CD14-positive monocyte (primary cell): ENCODE data around the gene CDH5. TPM values are rescaled to one million over a fixed set of nuclear protein-coding genes. Genes with fewer than 3 reads are reported as not detected.

ENCODE experiments used
- DNase-seq, 3 donors: peaks; one replicate each; pipeline ENCODE4 v3.0.0-alpha.2; 2011 to 2022
- H2AFZ ChIP-seq: 2 replicates; pipeline ENCODE4 v1.6.0; 2012; ENCODE audit warnings: mild to moderate bottlenecking, low read depth, low read length, inconsistent platforms; ENCODE audit not compliant: insufficient read depth, poor library complexity, severe bottlenecking
- H3K27ac ChIP-seq, 2 donors: 1 replicate in 1 of 2; 2 replicates in 1 of 2; pipeline ENCODE4 v1.5.1; 2012 to 2013; ENCODE audit warnings: low read length in 2 of 2, control low read depth in 1 of 2, inconsistent platforms in 1 of 2, low read depth in 1 of 2, mild to moderate bottlenecking in 1 of 2
- H3K27me3 ChIP-seq, 2 donors: one replicate each; pipeline versions ENCODE4 v1.6.0 to v1.6.1; 2011 to 2013; ENCODE audit warnings: low read length in 2 of 2; ENCODE audit not compliant: control insufficient read depth in 2 of 2, insufficient read depth in 2 of 2
- H3K36me3 ChIP-seq, 2 donors: replicated peaks in 1 of 2; 1 replicate in 1 of 2; 2 replicates in 1 of 2; pipeline versions ENCODE4 v1.5.1 to v1.6.1; 2012 to 2013; ENCODE audit warnings: low read length in 2 of 2, control low read depth in 1 of 2, inconsistent platforms in 1 of 2, mild to moderate bottlenecking in 1 of 2; ENCODE audit not compliant: insufficient read depth in 2 of 2, control insufficient read depth in 1 of 2
- H3K4me1 ChIP-seq, 2 donors: 1 replicate in 1 of 2; 2 replicates in 1 of 2; pipeline versions ENCODE4 v1.5.1 to v1.6.1; 2012 to 2013; ENCODE audit warnings: low read length in 2 of 2, control low read depth in 1 of 2, inconsistent platforms in 1 of 2, mild to moderate bottlenecking in 1 of 2, moderate library complexity in 1 of 2; ENCODE audit not compliant: insufficient read depth in 2 of 2, control insufficient read depth in 1 of 2
- H3K4me2 ChIP-seq: replicated peaks from 2 replicates; pipeline ENCODE3; 2012; ENCODE audit warnings: low read length, moderate library complexity, mild to moderate bottlenecking; ENCODE audit not compliant: poor library complexity, severe bottlenecking; ENCODE audit errors: extremely low read depth
- H3K4me3 ChIP-seq, 3 experiments: fragments of 200-600 bp in 1 of 3; sonication (generic) in 1 of 3; replicated peaks in 1 of 3; 1 replicate in 2 of 3; 2 replicates in 1 of 3; pipeline ENCODE4 v1.5.1; 2011 to 2013; ENCODE audit warnings: low read length in 3 of 3, mild to moderate bottlenecking in 3 of 3, control low read depth in 2 of 3, low read depth in 2 of 3, inconsistent platforms in 1 of 3, moderate library complexity in 1 of 3
- H3K79me2 ChIP-seq: 2 replicates; pipeline ENCODE4 v1.6.0; 2012; ENCODE audit warnings: mild to moderate bottlenecking, control low read depth, inconsistent platforms, low read length, moderate library complexity; ENCODE audit not compliant: insufficient read depth
- H3K9ac ChIP-seq: 2 replicates; pipeline ENCODE4 v1.6.0; 2017; ENCODE audit warnings: low read length, mild to moderate bottlenecking; ENCODE audit not compliant: insufficient read depth, poor library complexity, severe bottlenecking
- H3K9me3 ChIP-seq, 2 donors: replicated peaks in 1 of 2; 1 replicate in 1 of 2; 2 replicates in 1 of 2; pipeline versions ENCODE4 v1.5.1 to v1.6.1; 2012 to 2013; ENCODE audit warnings: low read length in 2 of 2, control low read depth in 1 of 2; ENCODE audit not compliant: control insufficient read depth in 1 of 2, insufficient read depth in 1 of 2
- H4K20me1 ChIP-seq: 2 replicates; pipeline ENCODE4 v1.6.0; 2012; ENCODE audit warnings: mild to moderate bottlenecking, low read length, control low read depth, moderate library complexity; ENCODE audit not compliant: insufficient read depth
- H3K27ac Mint-ChIP-seq, 7 donors: one replicate each; pipeline ENCODE4 v1.8.0; 2020; ENCODE audit warnings: mild to moderate bottlenecking in 7 of 7, mixed read lengths in 7 of 7, moderate library complexity in 6 of 7, inconsistent platforms in 2 of 7
- H3K27me3 Mint-ChIP-seq, 3 donors: one replicate each; pipeline ENCODE4 v1.8.0; 2021 to 2022; ENCODE audit warnings: low read depth in 3 of 3, mild to moderate bottlenecking in 3 of 3, mixed read lengths in 3 of 3, moderate library complexity in 3 of 3, inconsistent platforms in 1 of 3
- H3K36me3 Mint-ChIP-seq, 2 donors: one replicate each; pipeline ENCODE4 v1.8.0; 2020; ENCODE audit warnings: mixed read lengths in 2 of 2, inconsistent platforms in 1 of 2, mild to moderate bottlenecking in 1 of 2
- H3K4me1 Mint-ChIP-seq: one replicate; pipeline ENCODE4 v1.8.0; 2020; ENCODE audit warnings: mild to moderate bottlenecking, mixed read lengths
- H3K4me3 Mint-ChIP-seq, 2 donors: one replicate each; pipeline ENCODE4 v1.8.0; 2020; ENCODE audit warnings: mild to moderate bottlenecking in 2 of 2, mixed read lengths in 2 of 2, moderate library complexity in 1 of 2
- H3K9me3 Mint-ChIP-seq, 7 donors: one replicate each; pipeline ENCODE4 v1.8.0; 2020 to 2022; ENCODE audit warnings: mixed read lengths in 7 of 7, mild to moderate bottlenecking in 6 of 7, moderate library complexity in 6 of 7, inconsistent platforms in 2 of 7
- WGBS: methylation state at CpG from one replicate; pipeline ENCODE4 v1.1.5; 2013; ENCODE audit warnings: missing lambda C conversion rate; ENCODE audit not compliant: insufficient coverage; 5-methylcytosine and 5-hydroxymethylcytosine counted together
- intact Hi-C, 2 donors: fragments of 100-400 bp; cut with micrococcal nuclease; formaldehyde crosslinking; loops; one replicate each; pipeline versions ENCODE4 v1.15.0 to v1.15.1; 2023
- polyA plus RNA-seq, 3 donors: library from polyadenylated mRNA; depleted of rRNA in 1 of 3; unstranded in 2 of 3; stranded (reverse) in 1 of 3; fragments of 300-500 nt in 2 of 3; fragments of >200 nt in 1 of 3; fragmentation: Illumina TruSeq in 2 of 3; gene quantifications; 1 replicate in 2 of 3; 2 replicates in 1 of 3; pipeline ENCODE4 v1.2.3, GENCODE V29; 2012 to 2021
- TF ChIP-seq, protein P1 (sequence below): fragments of 200-600 bp; IDR thresholded peaks from one replicate; pipeline ENCODE4 v1.8.0; 2022; ENCODE audit warnings: antibody characterized with exemption, mild to moderate bottlenecking

Gene CDH5
- polyA plus RNA-seq, 3 donors, result 0.12 to 0.22 TPM; not detected in 1

DNA sequence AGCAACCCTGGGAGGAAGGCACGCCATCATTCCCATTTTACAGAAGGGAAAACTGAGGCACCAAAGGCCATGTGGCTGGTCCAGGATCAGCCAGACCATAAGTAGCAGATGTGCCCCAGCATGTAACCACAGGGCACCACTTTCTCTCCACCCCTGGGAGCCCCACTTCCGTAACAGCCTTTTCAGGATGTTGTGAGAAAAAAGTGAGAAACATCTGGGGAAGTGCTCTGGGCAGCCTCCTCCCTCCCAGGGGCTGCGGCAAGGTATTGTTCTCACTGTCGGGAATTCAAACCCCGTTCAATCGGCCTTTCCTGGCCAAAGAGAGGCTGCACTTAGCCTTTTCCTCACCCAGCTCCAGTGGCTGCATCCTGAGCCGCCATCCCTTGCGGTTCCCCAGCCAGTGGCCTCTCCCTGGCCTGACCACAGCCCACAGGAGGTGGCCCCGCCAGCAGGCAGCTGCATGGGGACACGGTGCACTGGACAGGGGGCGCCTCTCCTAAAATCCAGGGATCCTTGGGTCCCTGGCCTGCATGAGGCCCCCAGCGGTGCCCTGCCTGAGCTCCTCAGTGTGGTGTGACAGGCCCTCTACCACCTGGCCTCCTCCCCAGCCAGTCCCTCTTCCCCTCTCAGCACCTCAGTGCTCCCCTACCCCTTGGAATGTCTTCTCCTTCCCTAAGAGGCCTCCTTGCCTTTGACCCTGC lies 5.7 kb upstream of the CDH5 start:
- Mint-ChIP-seq H3K9me3 (peaks cover 0 to 5% (median 0%) of the 10 kb centered on the region in 7 donors), H3K4me3 (peak overlapping the region in 1 of 2 donors; percentile 26)
- peaks cover 20 to 25% of the 10 kb centered on the region in 2 donors for H3K4me1 ChIP-seq

DNA sequence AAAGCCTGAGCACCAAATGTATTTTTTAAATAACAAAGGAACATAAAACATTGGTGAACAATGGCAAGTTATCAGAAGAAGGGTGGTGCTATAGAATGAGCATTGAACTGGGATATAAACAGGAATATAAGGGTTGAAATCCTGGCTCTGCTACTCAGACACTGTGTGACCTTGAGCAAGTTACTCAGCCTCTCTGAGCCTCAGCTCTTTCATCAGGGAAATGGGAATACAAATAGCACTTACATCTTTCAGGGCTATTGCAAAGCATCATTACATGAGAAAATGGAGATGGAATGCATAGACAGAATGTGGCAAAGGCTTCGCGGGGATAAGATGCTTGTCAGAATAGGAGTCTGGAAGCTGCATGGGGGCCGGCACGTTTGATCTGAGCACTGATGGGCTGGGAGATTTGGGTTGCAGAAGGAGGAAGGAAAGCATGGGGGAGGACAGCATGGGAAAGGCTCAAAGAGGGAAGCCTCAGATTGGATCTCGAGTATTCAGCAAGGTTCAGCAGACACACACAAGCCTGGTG lies 4.8 kb upstream of the CDH5 start:
- no peak for DNase-seq
- Mint-ChIP-seq H3K9me3 (peaks cover 0 to 6% (median 0%) of the 10 kb centered on the region in 7 donors), H3K4me1 (peaks cover 61% of the 10 kb centered on the region), H3K4me3 (no peak overlapping the region), H3K27me3 (peaks cover 15 to 36% (median 22%) of the 10 kb centered on the region in 3 donors), H3K36me3 (no peaks in the 10 kb centered on the region), H3K27ac (no peak overlapping the region)
- no peaks in the 10 kb centered on the region for H3K79me2 ChIP-seq
- H2AFZ ChIP-seq, result no peak overlapping the region
- H4K20me1 ChIP-seq, result no peaks in the 10 kb centered on the region
- H3K27me3 ChIP-seq, result peaks cover 0 to 14% of the 10 kb centered on the region in 2 donors
- H3K9me3 ChIP-seq, result no peaks in the 10 kb centered on the region
- no peak overlapping the region for H3K4me2 ChIP-seq
- H3K4me1 ChIP-seq, result peaks cover 29 to 34% of the 10 kb centered on the region in 2 donors
- no peak overlapping the region for H3K4me3 ChIP-seq
- no peak overlapping the region for H3K9ac ChIP-seq
- no peaks in the 10 kb centered on the region for H3K36me3 ChIP-seq
- intact Hi-C loops, result no loop called here
- WGBS, result 57% methylated on average over 4 of the region's 5 CpGs
- H3K27ac ChIP-seq, result no peak overlapping the region
- TF ChIP-seq, protein P1, sequence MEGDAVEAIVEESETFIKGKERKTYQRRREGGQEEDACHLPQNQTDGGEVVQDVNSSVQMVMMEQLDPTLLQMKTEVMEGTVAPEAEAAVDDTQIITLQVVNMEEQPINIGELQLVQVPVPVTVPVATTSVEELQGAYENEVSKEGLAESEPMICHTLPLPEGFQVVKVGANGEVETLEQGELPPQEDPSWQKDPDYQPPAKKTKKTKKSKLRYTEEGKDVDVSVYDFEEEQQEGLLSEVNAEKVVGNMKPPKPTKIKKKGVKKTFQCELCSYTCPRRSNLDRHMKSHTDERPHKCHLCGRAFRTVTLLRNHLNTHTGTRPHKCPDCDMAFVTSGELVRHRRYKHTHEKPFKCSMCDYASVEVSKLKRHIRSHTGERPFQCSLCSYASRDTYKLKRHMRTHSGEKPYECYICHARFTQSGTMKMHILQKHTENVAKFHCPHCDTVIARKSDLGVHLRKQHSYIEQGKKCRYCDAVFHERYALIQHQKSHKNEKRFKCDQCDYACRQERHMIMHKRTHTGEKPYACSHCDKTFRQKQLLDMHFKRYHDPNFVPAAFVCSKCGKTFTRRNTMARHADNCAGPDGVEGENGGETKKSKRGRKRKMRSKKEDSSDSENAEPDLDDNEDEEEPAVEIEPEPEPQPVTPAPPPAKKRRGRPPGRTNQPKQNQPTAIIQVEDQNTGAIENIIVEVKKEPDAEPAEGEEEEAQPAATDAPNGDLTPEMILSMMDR, result no peak

More for the DNA sequence above, 5.7 kb upstream of the CDH5 start:
- Mint-ChIP-seq H3K4me1 (peaks cover 52% of the 10 kb centered on the region), H3K27ac (no peak overlapping the region), H3K27me3 (peaks cover 15 to 36% (median 21%) of the 10 kb centered on the region in 3 donors), H3K36me3 (no peaks in the 10 kb centered on the region)
- H3K27me3 ChIP-seq, result peaks cover 0 to 14% of the 10 kb centered on the region in 2 donors
- H3K9ac ChIP-seq, result no peak overlapping the region
- no peak overlapping the region for H3K27ac ChIP-seq
- H3K4me2 ChIP-seq, result peak overlapping the region; percentile 23
- intact Hi-C loops, result no loop called here
- no peaks in the 10 kb centered on the region for H3K9me3 ChIP-seq
- no peaks in the 10 kb centered on the region for H3K36me3 ChIP-seq
- no peaks in the 10 kb centered on the region for H3K79me2 ChIP-seq
- no peak for DNase-seq
- no peak overlapping the region for H3K4me3 ChIP-seq
- no peaks in the 10 kb centered on the region for H4K20me1 ChIP-seq
- TF ChIP-seq, protein P1, result no peak
- no peak overlapping the region for H2AFZ ChIP-seq
- WGBS, result 14% methylated on average over 11 of the region's 12 CpGs
